Neural progenitor cell (in vitro differentiated cells): ENCODE results near the gene SRSF8. TPM values are rescaled to one million over a fixed set of nuclear protein-coding genes. Genes with fewer than 3 reads are reported as not detected.
"Not testable (repeated sequence)": the region's sequence is repeated elsewhere in the genome, so short reads cannot be mapped to it uniquely, and the experiment has no call there.

Source experiments
- DNase-seq: peaks from one replicate; pipeline ENCODE4 v3.0.0-alpha.2; 2016; ENCODE audit warnings: low spot score
- H2AFZ ChIP-seq: fragments of 200-600 bp; sonication (generic); replicated peaks from 2 replicates; pipeline ENCODE4 v1.6.1; 2016; ENCODE audit warnings: antibody characterized with exemption
- H3F3A ChIP-seq: fragments of 200-600 bp; sonication (generic); 2 replicates; pipeline ENCODE4 v1.6.1; 2016; ENCODE audit warnings: antibody characterized with exemption, low read depth
- H3K27ac ChIP-seq: fragments of 200-600 bp; sonication (generic); 2 replicates; pipeline ENCODE4 v1.5.1; 2016; ENCODE audit warnings: mild to moderate bottlenecking
- H3K27me3 ChIP-seq: fragments of 200-600 bp; sonication (generic); 2 replicates; pipeline ENCODE4 v1.6.1; 2016; ENCODE audit warnings: mild to moderate bottlenecking, moderate library complexity
- H3K36me3 ChIP-seq: fragments of 200-600 bp; sonication (generic); 2 replicates; pipeline ENCODE4 v1.5.1; 2016
- H3K4me1 ChIP-seq: fragments of 200-600 bp; sonication (generic); 2 replicates; pipeline ENCODE4 v1.6.1; 2016; ENCODE audit warnings: mixed run types
- H3K4me2 ChIP-seq: fragments of 200-600 bp; sonication (generic); 2 replicates; pipeline ENCODE4 v1.6.1; 2016
- H3K4me3 ChIP-seq: fragments of 200-600 bp; sonication (generic); 2 replicates; pipeline ENCODE4 v1.5.1; 2016
- H3K79me2 ChIP-seq: fragments of 200-600 bp; sonication (generic); 2 replicates; pipeline ENCODE4 v1.6.1; 2016; ENCODE audit warnings: low read depth
- H3K9ac ChIP-seq: fragments of 200-600 bp; sonication (generic); 2 replicates; pipeline ENCODE4 v1.6.1; 2016
- H3K9me3 ChIP-seq: fragments of 200-600 bp; sonication (generic); 2 replicates; pipeline ENCODE4 v1.5.1; 2016; ENCODE audit warnings: low read depth
- H4K20me1 ChIP-seq: fragments of 200-600 bp; sonication (generic); 2 replicates; pipeline ENCODE4 v1.6.1; 2016; ENCODE audit warnings: low read depth
- H3K27ac Mint-ChIP-seq: 3 replicates; pipeline ENCODE4 v1.8.0; 2021; ENCODE audit warnings: mixed read lengths
- H3K27me3 Mint-ChIP-seq: 2 replicates; pipeline ENCODE4 v1.8.0; 2022; ENCODE audit warnings: low read depth, mild to moderate bottlenecking, inconsistent platforms, moderate library complexity, mixed read lengths; ENCODE audit not compliant: insufficient read depth
- H3K36me3 Mint-ChIP-seq: 3 replicates; pipeline ENCODE4 v1.8.0; 2021; ENCODE audit warnings: mixed read lengths
- H3K4me1 Mint-ChIP-seq: 3 replicates; pipeline ENCODE4 v1.8.0; 2021; ENCODE audit warnings: mixed read lengths
- H3K4me3 Mint-ChIP-seq: 3 replicates; pipeline ENCODE4 v1.8.0; 2021; ENCODE audit warnings: mild to moderate bottlenecking, moderate library complexity, mixed read lengths
- H3K9me3 Mint-ChIP-seq: 3 replicates; pipeline ENCODE4 v1.8.0; 2020; ENCODE audit warnings: mixed read lengths
- EZH2 ChIP-seq: fragments of 200-600 bp; sonication (generic); IDR thresholded peaks from 2 replicates; pipeline ENCODE4 v1.6.1; 2017; ENCODE audit warnings: antibody characterized with exemption, mild to moderate bottlenecking, moderate library complexity
- EZH2phosphoT487 ChIP-seq: fragments of 200-600 bp; sonication (generic); IDR thresholded peaks from 2 replicates; pipeline ENCODE4 v1.6.1; 2017; ENCODE audit warnings: antibody characterized with exemption
- total RNA-seq: library from RNA; depleted of rRNA; stranded (reverse); fragments of >200 nt; gene quantifications from 2 replicates; pipeline ENCODE4 v1.2.3, GENCODE V29; 2015; ENCODE audit warnings: low replicate concordance
- TF ChIP-seq, protein P1 (sequence below): fragments of 200-600 bp; sonication (generic); IDR thresholded peaks from 2 replicates; pipeline ENCODE4 v1.5.1; 2017; ENCODE audit warnings: antibody characterized with exemption, mild to moderate bottlenecking

Gene SRSF8
- total RNA-seq, 1 donor from 2014 or later: 17.6 TPM

GRCh38 chr11:95028357-95028756 is 38.4 kb upstream of the SRSF8 start:
- H3K9ac ChIP-seq: no peak overlapping the region
- H3K36me3 Mint-ChIP-seq: no peaks in the 10 kb centered on the region
- H3K27ac Mint-ChIP-seq: no peak overlapping the region
- no peak overlapping the region for H3K4me2 ChIP-seq
- no peak for DNase-seq
- H4K20me1 ChIP-seq: no peaks in the 10 kb centered on the region
- no peaks in the 10 kb centered on the region for H3F3A ChIP-seq
- no peak overlapping the region for H3K4me3 ChIP-seq
- H3K9me3 ChIP-seq: no peaks in the 10 kb centered on the region
- H2AFZ ChIP-seq: no peak overlapping the region
- H3K27me3 Mint-ChIP-seq: no peaks in the 10 kb centered on the region
- H3K27ac ChIP-seq: no peak overlapping the region
- H3K4me1 ChIP-seq: no peaks in the 10 kb centered on the region
- H3K36me3 ChIP-seq: no peaks in the 10 kb centered on the region
- no peak for TF ChIP-seq EZH2phosphoT487
- no peak for TF ChIP-seq EZH2
- TF ChIP-seq, protein P1, sequence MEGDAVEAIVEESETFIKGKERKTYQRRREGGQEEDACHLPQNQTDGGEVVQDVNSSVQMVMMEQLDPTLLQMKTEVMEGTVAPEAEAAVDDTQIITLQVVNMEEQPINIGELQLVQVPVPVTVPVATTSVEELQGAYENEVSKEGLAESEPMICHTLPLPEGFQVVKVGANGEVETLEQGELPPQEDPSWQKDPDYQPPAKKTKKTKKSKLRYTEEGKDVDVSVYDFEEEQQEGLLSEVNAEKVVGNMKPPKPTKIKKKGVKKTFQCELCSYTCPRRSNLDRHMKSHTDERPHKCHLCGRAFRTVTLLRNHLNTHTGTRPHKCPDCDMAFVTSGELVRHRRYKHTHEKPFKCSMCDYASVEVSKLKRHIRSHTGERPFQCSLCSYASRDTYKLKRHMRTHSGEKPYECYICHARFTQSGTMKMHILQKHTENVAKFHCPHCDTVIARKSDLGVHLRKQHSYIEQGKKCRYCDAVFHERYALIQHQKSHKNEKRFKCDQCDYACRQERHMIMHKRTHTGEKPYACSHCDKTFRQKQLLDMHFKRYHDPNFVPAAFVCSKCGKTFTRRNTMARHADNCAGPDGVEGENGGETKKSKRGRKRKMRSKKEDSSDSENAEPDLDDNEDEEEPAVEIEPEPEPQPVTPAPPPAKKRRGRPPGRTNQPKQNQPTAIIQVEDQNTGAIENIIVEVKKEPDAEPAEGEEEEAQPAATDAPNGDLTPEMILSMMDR: no peak
- no peaks in the 10 kb centered on the region for H3K4me1 Mint-ChIP-seq
- H3K4me3 Mint-ChIP-seq: no peak overlapping the region
- H3K79me2 ChIP-seq: no peaks in the 10 kb centered on the region
- no peaks in the 10 kb centered on the region for H3K9me3 Mint-ChIP-seq
- H3K27me3 ChIP-seq: no peaks in the 10 kb centered on the region

DNA sequence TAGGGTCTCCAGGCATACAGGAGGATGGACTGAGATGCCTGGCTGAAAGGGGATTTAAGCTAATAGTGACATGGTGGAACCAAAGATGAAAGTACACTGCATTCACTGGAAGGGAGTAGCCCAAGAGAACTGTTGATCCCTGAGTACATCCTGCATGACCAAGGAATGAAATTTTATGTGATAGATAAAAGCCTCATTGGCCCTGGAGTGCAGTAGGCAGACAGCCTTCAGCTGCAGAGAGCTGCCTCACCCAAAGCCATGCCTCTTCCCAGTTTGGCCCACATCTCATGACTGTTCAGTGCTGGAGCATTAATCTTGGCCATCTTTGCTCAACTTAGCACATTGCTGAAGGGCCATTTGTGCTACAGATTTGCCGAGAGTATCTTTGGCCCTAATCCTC is 33.7 kb upstream of the SRSF8 start:
- Histone ChIP-seq H3F3A (no peaks in the 10 kb centered on the region), H2AFZ (no peak overlapping the region), H3K36me3 (no peaks in the 10 kb centered on the region), H3K79me2 (no peaks in the 10 kb centered on the region), H3K9ac (no peak overlapping the region), H4K20me1 (no peaks in the 10 kb centered on the region), H3K27ac (no peak overlapping the region), H3K9me3 (no peaks in the 10 kb centered on the region), H3K4me2 (no peak overlapping the region), H3K27me3 (no peaks in the 10 kb centered on the region), H3K4me3 (no peak overlapping the region), H3K4me1 (no peaks in the 10 kb centered on the region)
- Mint-ChIP-seq H3K27me3 (peaks cover 1% of the 10 kb centered on the region), H3K4me3 (no peak overlapping the region), H3K4me1 (no peaks in the 10 kb centered on the region), H3K9me3 (peaks cover under 1% of the 10 kb centered on the region), H3K27ac (no peak overlapping the region), H3K36me3 (no peaks in the 10 kb centered on the region)
- no peak for DNase-seq
- TF ChIP-seq, protein P1: no peak
- TF ChIP-seq EZH2 (no peak), EZH2phosphoT487 (no peak)

GRCh38 chr11:95035316-95035715 is 31.4 kb upstream of the SRSF8 start:
- Mint-ChIP-seq H3K27me3 (peaks cover 4% of the 10 kb centered on the region), H3K4me1 (no peaks in the 10 kb centered on the region), H3K36me3 (no peaks in the 10 kb centered on the region), H3K27ac (no peak overlapping the region), H3K9me3 (peaks cover 3% of the 10 kb centered on the region), H3K4me3 (no peak overlapping the region)
- no peak for DNase-seq
- no peaks in the 10 kb centered on the region for H3K79me2 ChIP-seq
- H3K36me3 ChIP-seq: no peaks in the 10 kb centered on the region
- no peak overlapping the region for H3K4me3 ChIP-seq
- H3K4me2 ChIP-seq: no peak overlapping the region
- H3K9me3 ChIP-seq: no peaks in the 10 kb centered on the region
- TF ChIP-seq EZH2: no peak
- TF ChIP-seq, protein P1: no peak
- TF ChIP-seq EZH2phosphoT487: no peak
- H3K27me3 ChIP-seq: no peaks in the 10 kb centered on the region
- H2AFZ ChIP-seq: no peak overlapping the region
- H3K4me1 ChIP-seq: no peaks in the 10 kb centered on the region
- no peaks in the 10 kb centered on the region for H3F3A ChIP-seq
- H3K27ac ChIP-seq: no peak overlapping the region
- H3K9ac ChIP-seq: no peak overlapping the region
- H4K20me1 ChIP-seq: no peaks in the 10 kb centered on the region

- not testable (repeated sequence) for H3F3A ChIP-seq, H3K4me1 ChIP-seq, H3K27ac ChIP-seq, H3K9ac ChIP-seq, H3K27ac Mint-ChIP-seq, H3K36me3 Mint-ChIP-seq, H3K27me3 Mint-ChIP-seq, DNase-seq, H3K79me2 ChIP-seq, H3K36me3 ChIP-seq, H3K4me2 ChIP-seq, H4K20me1 ChIP-seq, H2AFZ ChIP-seq, H3K4me3 Mint-ChIP-seq, H3K9me3 ChIP-seq, H3K9me3 Mint-ChIP-seq, H3K27me3 ChIP-seq, H3K4me1 Mint-ChIP-seq, H3K4me3 ChIP-seq
Measured at GRCh38 chr11:95037356-95038035, 29.2 kb upstream of the SRSF8 start.
